ENCODE results near the gene SEM1. TPM values are rescaled to one million over a fixed set of nuclear protein-coding genes. Genes with fewer than 3 reads are reported as not detected.

SEM1 gene
- total RNA-seq, 1 donor from 2014 or later: 65.2 TPM

GRCh38 chr7:96670338-96671289, 39.0 kb downstream of the SEM1 start:
- no peak for DNase-seq (ENCODE audit: low spot score)
- Histone ChIP-seq H3K9ac (no peak overlapping the region), H3K4me2 (no peak overlapping the region), H2AFZ (replicated peaks) (no peak overlapping the region), H3F3A (ENCODE audit: low read depth) (no peaks in the 10 kb centered on the region), H3K27me3 (no peaks in the 10 kb centered on the region), H3K79me2 (ENCODE audit: low read depth) (no peaks in the 10 kb centered on the region), H3K9me3 (ENCODE audit: low read depth) (no peaks in the 10 kb centered on the region), H3K36me3 (no peaks in the 10 kb centered on the region), H3K4me1 (peaks cover 10% of the 10 kb centered on the region), H3K4me3 (no peak overlapping the region), H3K27ac (no peak overlapping the region), H4K20me1 (ENCODE audit: low read depth) (no peaks in the 10 kb centered on the region)
- Mint-ChIP-seq H3K36me3 (peaks cover 7% of the 10 kb centered on the region), H3K9me3 (no peaks in the 10 kb centered on the region), H3K4me1 (no peaks in the 10 kb centered on the region), H3K27ac (no peak overlapping the region), H3K27me3 (ENCODE audit: insufficient read depth, low read depth) (no peaks in the 10 kb centered on the region), H3K4me3 (no peak overlapping the region)
- no peak for TF ChIP-seq EZH2 (IDR thresholded peaks at IDR 0.05)
- no peak for TF ChIP-seq CTCF (IDR thresholded peaks at IDR 0.05)
- TF ChIP-seq EZH2phosphoT487 (IDR thresholded peaks at IDR 0.05): no peak

- no peak for DNase-seq (ENCODE audit: low spot score)
- no peak overlapping the region for H2AFZ ChIP-seq (replicated peaks)
- no peaks in the 10 kb centered on the region for H3F3A ChIP-seq (ENCODE audit: low read depth)
- no peak overlapping the region for H3K9ac ChIP-seq
- H3K27ac ChIP-seq: no peak overlapping the region
- H3K4me1 ChIP-seq: peaks cover 10% of the 10 kb centered on the region
- H3K4me3 Mint-ChIP-seq: no peak overlapping the region
- H3K36me3 Mint-ChIP-seq: peaks cover 7% of the 10 kb centered on the region
- no peaks in the 10 kb centered on the region for H3K79me2 ChIP-seq (ENCODE audit: low read depth)
- no peaks in the 10 kb centered on the region for H3K9me3 Mint-ChIP-seq
- TF ChIP-seq CTCF (IDR thresholded peaks at IDR 0.05) (no peak), EZH2phosphoT487 (IDR thresholded peaks at IDR 0.05) (no peak), EZH2 (IDR thresholded peaks at IDR 0.05) (no peak)
- H3K36me3 ChIP-seq: no peaks in the 10 kb centered on the region
- no peak overlapping the region for H3K4me2 ChIP-seq
- no peaks in the 10 kb centered on the region for H4K20me1 ChIP-seq (ENCODE audit: low read depth)
- H3K27ac Mint-ChIP-seq: no peak overlapping the region
- no peaks in the 10 kb centered on the region for H3K27me3 ChIP-seq
- H3K4me3 ChIP-seq: no peak overlapping the region
- H3K9me3 ChIP-seq (ENCODE audit: low read depth): no peaks in the 10 kb centered on the region
- no peaks in the 10 kb centered on the region for H3K4me1 Mint-ChIP-seq
- no peaks in the 10 kb centered on the region for H3K27me3 Mint-ChIP-seq (ENCODE audit: insufficient read depth, low read depth)
These were observed 39.8 kb downstream of the SEM1 start for GRCh38 chr7:96669812-96670211.

- Histone ChIP-seq H3K9ac (no peak overlapping the region), H3K27ac (no peak overlapping the region), H3K27me3 (no peaks in the 10 kb centered on the region), H2AFZ (replicated peaks) (no peak overlapping the region), H3K79me2 (ENCODE audit: low read depth) (no peaks in the 10 kb centered on the region), H4K20me1 (ENCODE audit: low read depth) (no peaks in the 10 kb centered on the region), H3K4me1 (peaks cover 10% of the 10 kb centered on the region), H3F3A (ENCODE audit: low read depth) (no peaks in the 10 kb centered on the region), H3K9me3 (ENCODE audit: low read depth) (no peaks in the 10 kb centered on the region), H3K4me3 (no peak overlapping the region), H3K4me2 (no peak overlapping the region), H3K36me3 (no peaks in the 10 kb centered on the region)
- no peak for TF ChIP-seq EZH2 (IDR thresholded peaks at IDR 0.05)
- no peak for TF ChIP-seq EZH2phosphoT487 (IDR thresholded peaks at IDR 0.05)
- Mint-ChIP-seq H3K27me3 (ENCODE audit: insufficient read depth, low read depth) (peaks cover 3% of the 10 kb centered on the region), H3K4me1 (no peaks in the 10 kb centered on the region), H3K4me3 (no peak overlapping the region), H3K27ac (no peak overlapping the region), H3K36me3 (peaks cover 7% of the 10 kb centered on the region), H3K9me3 (no peaks in the 10 kb centered on the region)
- no peak for DNase-seq (ENCODE audit: low spot score)
These were observed 42.6 kb downstream of the SEM1 start for GRCh38 chr7:96667026-96667425.

GRCh38 chr7:96665689-96666088, 44.0 kb downstream of the SEM1 start:
- Mint-ChIP-seq H3K4me3 (no peak overlapping the region), H3K27me3 (ENCODE audit: insufficient read depth, low read depth) (peaks cover 3% of the 10 kb centered on the region), H3K9me3 (no peaks in the 10 kb centered on the region), H3K27ac (no peak overlapping the region), H3K36me3 (peaks cover 7% of the 10 kb centered on the region), H3K4me1 (no peaks in the 10 kb centered on the region)
- Histone ChIP-seq H3K4me2 (no peak overlapping the region), H3K9ac (no peak overlapping the region), H2AFZ (replicated peaks) (no peak overlapping the region), H3K36me3 (no peaks in the 10 kb centered on the region), H3K79me2 (ENCODE audit: low read depth) (no peaks in the 10 kb centered on the region), H3K4me1 (peaks cover 10% of the 10 kb centered on the region), H3K4me3 (no peak overlapping the region), H3K27ac (no peak overlapping the region), H3K9me3 (ENCODE audit: low read depth) (no peaks in the 10 kb centered on the region), H3F3A (ENCODE audit: low read depth) (no peaks in the 10 kb centered on the region), H4K20me1 (ENCODE audit: low read depth) (no peaks in the 10 kb centered on the region), H3K27me3 (no peaks in the 10 kb centered on the region)
- TF ChIP-seq EZH2 (IDR thresholded peaks at IDR 0.05) (no peak), CTCF (IDR thresholded peaks at IDR 0.05) (no peak), EZH2phosphoT487 (IDR thresholded peaks at IDR 0.05) (no peak)
- no peak for DNase-seq (ENCODE audit: low spot score)

All from neural progenitor cell (in vitro differentiated cells).